Naive thymus-derived CD4-positive, alpha-beta T cell (primary cell): Measurements from ENCODE around the gene INF2. TPM values are rescaled to one million over a fixed set of nuclear protein-coding genes. Genes with fewer than 3 reads are reported as not detected.
A peak's percentile ranks its signal among the peaks of the same experiment; 100 is the strongest.

ENCODE experiments used
- ATAC-seq: fragments of 150-1000 bp; cut with Tn5 transposase; 2 replicates; pipeline ENCODE4 v1.10.0; 2021; ENCODE audit warnings: mild to moderate bottlenecking, moderate library complexity
- CTCF ChIA-PET: fragments of 350-600 bp; sonication (Branson Sonifier 250); formaldehyde crosslinking; loops from one replicate; lab custom pipeline; 2021; ENCODE audit warnings: antibody characterized with exemption; lab: Charles Lee
- POLR2A ChIA-PET: fragments of 350-600 bp; sonication (Branson Sonifier 250); formaldehyde crosslinking; loops from one replicate; lab custom pipeline; 2021; ENCODE audit warnings: antibody characterized with exemption, inconsistent platforms; lab: Charles Lee
- DNase-seq, 9 donors: peaks; one replicate each; pipeline versions ENCODE4 v3.0.0 to v3.0.0-alpha.2; 2020 to 2022; ENCODE audit warnings: mixed read lengths in 1 of 9
- H3K27ac ChIP-seq: one replicate; pipeline ENCODE4 v1.7.0; 2013; ENCODE audit warnings: mild to moderate bottlenecking, low read depth, low read length, moderate library complexity
- H3K27me3 ChIP-seq, 2 donors: one replicate each; pipeline ENCODE4 v1.7.0; 2013; ENCODE audit warnings: low read length in 2 of 2, mild to moderate bottlenecking in 2 of 2, moderate library complexity in 2 of 2; ENCODE audit not compliant: control insufficient read depth in 2 of 2, insufficient read depth in 2 of 2
- H3K36me3 ChIP-seq, 3 experiments: 1 replicate in 2 of 3; 2 replicates in 1 of 3; pipeline ENCODE4 v1.7.0; 2013; ENCODE audit warnings: low read length in 3 of 3, mild to moderate bottlenecking in 3 of 3, moderate library complexity in 1 of 3; ENCODE audit not compliant: insufficient read depth in 3 of 3, control insufficient read depth in 2 of 3
- H3K4me1 ChIP-seq, 2 donors: one replicate each; pipeline ENCODE4 v1.7.0; 2013; ENCODE audit warnings: low read length in 2 of 2, mild to moderate bottlenecking in 2 of 2, moderate library complexity in 1 of 2; ENCODE audit not compliant: control insufficient read depth in 2 of 2, insufficient read depth in 2 of 2
- H3K4me3 ChIP-seq: 2 replicates; pipeline ENCODE4 v1.7.0; 2013; ENCODE audit warnings: mild to moderate bottlenecking, low read length
- H3K9me3 ChIP-seq, 3 experiments: 1 replicate in 2 of 3; 2 replicates in 1 of 3; pipeline ENCODE4 v1.7.0; 2013; ENCODE audit warnings: low read length in 3 of 3; ENCODE audit not compliant: control insufficient read depth in 2 of 3
- H3K27ac Mint-ChIP-seq, 9 donors: one replicate each; pipeline ENCODE4 v1.8.0; 2020 to 2022; ENCODE audit warnings: mixed read lengths in 9 of 9, mild to moderate bottlenecking in 8 of 9, moderate library complexity in 5 of 9, inconsistent platforms in 2 of 9
- H3K27me3 Mint-ChIP-seq, 5 donors: one replicate each; pipeline ENCODE4 v1.8.0; 2021 to 2022; ENCODE audit warnings: mixed read lengths in 5 of 5, mild to moderate bottlenecking in 1 of 5
- H3K36me3 Mint-ChIP-seq, 5 donors: one replicate each; pipeline ENCODE4 v1.8.0; 2020 to 2022; ENCODE audit warnings: mixed read lengths in 5 of 5, mild to moderate bottlenecking in 3 of 5, inconsistent platforms in 1 of 5
- H3K4me1 Mint-ChIP-seq, 7 donors: one replicate each; pipeline ENCODE4 v1.8.0; 2020 to 2022; ENCODE audit warnings: mixed read lengths in 7 of 7, mild to moderate bottlenecking in 3 of 7, inconsistent platforms in 1 of 7
- H3K4me3 Mint-ChIP-seq, 10 donors: one replicate each; pipeline ENCODE4 v1.8.0; 2020 to 2022; ENCODE audit warnings: mild to moderate bottlenecking in 10 of 10, mixed read lengths in 10 of 10, moderate library complexity in 6 of 10, inconsistent platforms in 2 of 10
- H3K9me3 Mint-ChIP-seq, 11 donors: one replicate each; pipeline ENCODE4 v1.8.0; 2020 to 2022; ENCODE audit warnings: mixed read lengths in 11 of 11, mild to moderate bottlenecking in 4 of 11, inconsistent platforms in 1 of 11, moderate library complexity in 1 of 11
- intact Hi-C, 2 donors: fragments of 100-400 bp; cut with micrococcal nuclease; formaldehyde crosslinking; loops; one replicate each; pipeline ENCODE4 v1.15.1; 2023
- polyA plus RNA-seq, 2 donors: library from polyadenylated mRNA; unstranded; fragments of 300-500 nt; fragmentation: Illumina TruSeq; gene quantifications; one replicate each; pipeline ENCODE4 v1.2.3, GENCODE V29; 2021
- total RNA-seq, 6 experiments: library from RNA in 5 of 6; stranded (reverse) in 5 of 6; gene quantifications; 1 replicate in 5 of 6; 2 replicates in 1 of 6; pipeline ENCODE4 v1.2.3 and lab custom pipeline; 2021 to 2026

INF2 gene
- total and polyA plus RNA-seq, 7 experiments from 2014 or later, result 5.8 to 140 (median 75.1) TPM

GRCh38 chr14:104688505-104689108 is 811 bp upstream of the INF2 start:
- Histone ChIP-seq H3K4me1 (peaks cover 10 to 55% of the 10 kb centered on the region in 2 donors), H3K4me3 (no peak overlapping the region), H3K27ac (peak overlapping the region; percentile 63), H3K9me3 (no peaks in the 10 kb centered on the region), H3K27me3 (no peaks in the 10 kb centered on the region), H3K36me3 (no peaks in the 10 kb centered on the region)
- ATAC-seq, result no peak
- Mint-ChIP-seq H3K4me3 (peak overlapping the region; percentile 34 to 85 (median 64)), H3K4me1 (peaks cover 14 to 60% (median 45%) of the 10 kb centered on the region in 7 donors), H3K36me3 (peaks cover 0 to 7% (median 0%) of the 10 kb centered on the region in 5 donors), H3K9me3 (no peaks in the 10 kb centered on the region), H3K27me3 (no peaks in the 10 kb centered on the region), H3K27ac (peak overlapping the region in 5 of 9 donors; percentile 8 to 81 (median 58))
- ChIA-PET CTCF (interaction anchor here (2.4 kb wide), 1 partner anchor 23 kb away, joined by 13 read pairs; no protein-coding TSS in a partner anchor), POLR2A (interaction anchor here (1.0 kb wide), 1 partner anchor 12 kb away, joined by 4 read pairs; no protein-coding TSS in a partner anchor)
- no peak for DNase-seq
- intact Hi-C loops, result loop anchor here (1.0 to 2.0 kb wide), 4 partner anchors 11 to 64 kb away; partner anchors contain the start of gene SIVA1 (in 1 of the 2)

- ChIA-PET POLR2A (interaction anchor here (0.7 to 2.7 kb wide), 4 partner anchors 10 to 1533 kb away, joined by 3 to 21 read pairs (median 4); partner anchors contain the start of gene SIVA1), CTCF (interaction anchor here (0.7 to 1.3 kb wide), 2 partner anchors 24 to 25 kb away, joined by 3 to 5 read pairs; no protein-coding TSS in a partner anchor)
- Mint-ChIP-seq H3K36me3 (peaks cover 0 to 7% (median 0%) of the 10 kb centered on the region in 5 donors), H3K27me3 (no peaks in the 10 kb centered on the region), H3K4me3 (peak overlapping the region; percentile 67 to 91 (median 82)), H3K27ac (peak overlapping the region in 7 of 9 donors; percentile 20 to 90 (median 78)), H3K4me1 (peaks cover 14 to 65% (median 49%) of the 10 kb centered on the region in 7 donors), H3K9me3 (no peaks in the 10 kb centered on the region)
- no peaks in the 10 kb centered on the region for H3K27me3 ChIP-seq
- intact Hi-C loops, result loop anchor here (1.0 to 5.0 kb wide), 4 partner anchors 13 to 843 kb away; partner anchors contain the start of genes PPP1R13B (in 1 of the 2) and SIVA1 (in 1 of the 2)
- DNase-seq (no peak), ATAC-seq (peak; percentile 21)
- peak overlapping the region; percentile 70 for H3K4me3 ChIP-seq
- H3K36me3 ChIP-seq, result no peaks in the 10 kb centered on the region
- no peaks in the 10 kb centered on the region for H3K9me3 ChIP-seq
- peaks cover 16 to 70% of the 10 kb centered on the region in 2 donors for H3K4me1 ChIP-seq
- H3K27ac ChIP-seq, result peak overlapping the region; percentile 77
Observed at GRCh38 chr14:104689881-104690711, 678 bp downstream of the INF2 start.

DNA sequence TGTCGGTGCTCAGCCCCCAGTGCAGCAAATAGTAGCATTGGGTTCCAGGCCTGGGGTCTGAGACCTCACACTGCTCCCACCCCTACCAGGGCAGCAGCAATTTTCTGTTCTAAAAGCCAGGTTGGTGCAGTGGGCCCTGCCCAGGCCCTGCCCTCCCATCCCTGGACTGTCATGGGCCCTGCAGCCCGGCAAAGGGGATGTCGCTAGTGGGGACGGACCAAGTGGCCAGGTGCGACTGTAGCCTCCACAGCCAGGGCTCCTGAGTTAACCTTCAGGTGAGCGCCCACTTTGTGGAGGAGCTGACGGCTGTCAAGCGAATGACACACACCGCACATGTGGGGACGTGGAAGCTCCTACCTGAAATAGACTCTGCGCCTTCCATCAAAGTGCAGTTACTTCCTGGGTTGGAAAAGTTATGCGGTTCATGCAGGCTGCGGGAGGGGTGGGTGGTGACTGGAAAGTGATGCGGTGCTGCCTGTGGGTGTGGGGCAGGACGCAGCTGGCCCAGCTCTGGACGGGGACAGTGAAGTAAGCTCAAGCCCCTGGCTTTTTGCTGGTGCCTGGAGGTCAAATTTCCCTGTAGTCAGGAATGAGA is 1.5 kb downstream of the INF2 start:
- CTCF ChIA-PET, result interaction anchor here (1.3 kb wide), 1 partner anchor 25 kb away, joined by 5 read pairs; no protein-coding TSS in a partner anchor
- H3K36me3 Mint-ChIP-seq, result peaks cover 0 to 8% (median 0%) of the 10 kb centered on the region in 5 donors
- H3K27ac ChIP-seq, result peak overlapping the region; percentile 77

GRCh38 chr14:104691546-104692260 is 2.3 kb downstream of the INF2 start:
- peak overlapping the region; percentile 23 to 90 (median 74) for H3K27ac Mint-ChIP-seq

More for the DNA sequence above, 1.5 kb downstream of the INF2 start:
- no peaks in the 10 kb centered on the region for H3K27me3 ChIP-seq
- H3K9me3 ChIP-seq, result no peaks in the 10 kb centered on the region
- Mint-ChIP-seq H3K9me3 (no peaks in the 10 kb centered on the region), H3K27me3 (no peaks in the 10 kb centered on the region), H3K4me3 (peak overlapping the region; percentile 67 to 91 (median 82)), H3K4me1 (peaks cover 18 to 65% (median 54%) of the 10 kb centered on the region in 7 donors), H3K27ac (peak overlapping the region; percentile 59 to 90 (median 74))
- intact Hi-C loops, result loop anchor here in 1 of 2 donors (5.0 kb wide), 1 partner anchor 844 kb away; the partner anchor contains the start of gene PPP1R13B
- ATAC-seq (no peak), DNase-seq (peak in 2 of 9 donors; percentile 28 to 32)
- H3K4me1 ChIP-seq, result peaks cover 21 to 76% of the 10 kb centered on the region in 2 donors
- POLR2A ChIA-PET, result interaction anchor here (1.1 to 2.7 kb wide), 3 partner anchors 10 to 62 kb away, joined by 3 to 21 read pairs (median 4); partner anchors contain the start of gene SIVA1
- H3K4me3 ChIP-seq, result peak overlapping the region; percentile 70
- no peaks in the 10 kb centered on the region for H3K36me3 ChIP-seq

DNA sequence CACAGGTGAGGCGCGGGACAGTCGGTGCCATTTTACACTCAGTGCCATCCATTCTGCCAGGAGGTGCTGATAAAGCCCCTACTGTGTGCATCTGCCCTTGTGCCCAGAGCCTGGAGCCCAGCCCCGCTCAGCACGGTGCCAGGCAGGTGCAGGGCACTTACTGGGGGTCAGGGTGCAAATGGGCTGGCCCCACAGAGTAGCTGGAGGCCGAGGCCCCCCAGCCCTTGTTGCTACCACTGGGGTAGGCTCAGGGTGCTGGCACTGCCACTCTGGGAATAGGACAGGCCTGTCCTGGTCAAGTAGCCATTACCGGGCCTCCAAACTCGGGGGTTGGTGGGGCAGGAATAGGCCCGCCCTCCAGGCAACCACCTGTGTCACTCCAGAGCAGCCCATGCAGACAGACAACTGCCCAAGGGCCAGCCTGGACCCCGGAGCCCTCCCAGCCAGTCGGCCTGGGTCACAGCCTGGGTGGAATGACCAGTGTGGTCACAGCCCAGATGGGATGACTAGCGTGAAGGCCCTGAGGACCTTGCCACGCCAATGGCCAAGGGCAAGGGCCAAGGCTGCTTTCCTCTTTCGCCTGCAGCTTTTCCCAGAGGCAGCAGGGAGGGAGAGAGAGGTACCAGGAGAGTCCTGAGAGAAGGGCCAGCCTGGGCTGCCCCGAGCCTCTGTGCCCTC is 3.0 kb downstream of the INF2 start:
- DNase-seq, result no peak
- Mint-ChIP-seq H3K4me3 (peak overlapping the region in 2 of 10 donors; percentile 12 to 85), H3K36me3 (peaks cover 0 to 8% (median 0%) of the 10 kb centered on the region in 5 donors), H3K9me3 (no peaks in the 10 kb centered on the region), H3K27ac (peak overlapping the region in 5 of 9 donors; percentile 28 to 90 (median 62)), H3K4me1 (peaks cover 15 to 54% (median 44%) of the 10 kb centered on the region in 7 donors), H3K27me3 (no peaks in the 10 kb centered on the region)
- Histone ChIP-seq H3K4me1 (peaks cover 23 to 68% of the 10 kb centered on the region in 2 donors), H3K9me3 (no peaks in the 10 kb centered on the region), H3K36me3 (no peaks in the 10 kb centered on the region), H3K27me3 (no peaks in the 10 kb centered on the region), H3K27ac (peak overlapping the region; percentile 77), H3K4me3 (no peak overlapping the region)
- no peak for ATAC-seq
- ChIA-PET CTCF (interaction anchor here (0.6 kb wide), 1 partner anchor 35 kb away, joined by 3 read pairs; no protein-coding TSS in a partner anchor), POLR2A (interaction anchor here (2.7 kb wide), 1 partner anchor 14 kb away, joined by 21 read pairs; no protein-coding TSS in a partner anchor)
- intact Hi-C loops, result loop anchor here in 1 of 2 donors (5.0 kb wide), 1 partner anchor 845 kb away; the partner anchor contains the start of gene PPP1R13B

More at GRCh38 chr14:104691546-104692260, 2.3 kb downstream of the INF2 start:
- peaks cover 22 to 61% (median 51%) of the 10 kb centered on the region in 7 donors for H3K4me1 Mint-ChIP-seq
- H3K9me3 Mint-ChIP-seq, result no peaks in the 10 kb centered on the region
- Histone ChIP-seq H3K4me3 (peak overlapping the region; percentile 70), H3K27ac (peak overlapping the region; percentile 77), H3K4me1 (peaks cover 23 to 75% of the 10 kb centered on the region in 2 donors), H3K9me3 (no peaks in the 10 kb centered on the region), H3K27me3 (no peaks in the 10 kb centered on the region), H3K36me3 (no peaks in the 10 kb centered on the region)
- peaks cover 0 to 9% (median 0%) of the 10 kb centered on the region in 5 donors for H3K36me3 Mint-ChIP-seq
- no peak for DNase-seq
- no peak for ATAC-seq
- POLR2A ChIA-PET, result interaction anchor here (2.7 kb wide), 1 partner anchor 13 kb away, joined by 21 read pairs; no protein-coding TSS in a partner anchor
- CTCF ChIA-PET, result interaction anchor here (0.6 to 1.3 kb wide), 2 partner anchors 26 to 34 kb away, joined by 3 to 5 read pairs; no protein-coding TSS in a partner anchor
- peak overlapping the region; percentile 67 to 91 (median 82) for H3K4me3 Mint-ChIP-seq
- no peaks in the 10 kb centered on the region for H3K27me3 Mint-ChIP-seq
- intact Hi-C loops, result loop anchor here in 1 of 2 donors (5.0 kb wide), 1 partner anchor 844 kb away; the partner anchor contains the start of gene PPP1R13B
